Measurements from ENCODE around the gene PDSS1. TPM values are rescaled to one million over a fixed set of nuclear protein-coding genes. Genes with fewer than 3 reads are reported as not detected.
"Not testable (repeated sequence)": the region's sequence is repeated elsewhere in the genome, so short reads cannot be mapped to it uniquely, and the experiment has no call there.

Gene PDSS1
- total RNA-seq, 1 donor from 2014 or later, result 8.8 TPM

DNA sequence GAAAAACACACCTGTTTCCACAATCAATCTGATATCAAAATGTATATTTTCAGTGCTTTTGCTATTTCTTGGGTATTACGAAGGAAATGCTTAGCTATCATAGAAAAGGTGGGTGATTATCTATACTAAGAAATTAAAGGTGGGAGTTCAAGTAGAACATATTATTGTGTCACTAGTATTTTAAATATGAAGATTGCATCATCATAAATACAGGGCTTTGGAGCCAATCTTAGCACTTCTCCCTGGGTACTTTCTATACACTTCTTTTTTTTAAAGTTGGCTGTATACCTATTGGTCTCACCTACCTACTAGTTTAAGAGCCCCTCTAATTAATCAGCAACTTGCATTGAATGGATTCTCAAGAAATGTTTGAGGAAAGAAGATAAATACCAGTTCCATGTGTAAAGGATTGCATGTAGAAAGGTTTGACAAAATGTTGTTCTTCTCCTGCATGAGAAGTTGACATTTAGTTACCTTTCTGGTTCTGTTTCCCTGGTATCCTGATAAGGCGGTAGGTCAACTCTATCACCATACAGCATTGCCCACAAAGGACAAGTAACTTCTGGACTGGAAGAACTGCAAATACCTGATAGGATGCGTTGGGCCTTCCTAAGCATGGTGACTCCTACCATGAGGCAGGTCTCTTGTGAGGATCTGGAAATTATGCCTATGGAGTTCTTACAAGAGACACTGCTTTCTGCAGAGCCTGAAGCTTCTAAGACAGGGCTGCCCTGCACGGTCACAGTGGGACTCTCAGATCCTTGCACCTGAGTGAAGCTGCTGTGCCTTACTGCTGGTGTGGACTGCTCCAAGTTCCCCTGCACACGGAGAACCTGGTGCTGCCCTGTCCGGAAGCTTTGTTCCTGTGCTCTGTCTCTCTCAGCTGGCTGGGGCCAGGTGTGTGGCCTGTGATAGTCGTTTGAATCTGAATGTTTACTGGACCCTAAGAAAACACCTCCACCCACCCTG, 32.1 kb upstream of the PDSS1 start:
- DNase-seq (ENCODE audit: low read depth), result no peak
- TF ChIP-seq, protein P1, sequence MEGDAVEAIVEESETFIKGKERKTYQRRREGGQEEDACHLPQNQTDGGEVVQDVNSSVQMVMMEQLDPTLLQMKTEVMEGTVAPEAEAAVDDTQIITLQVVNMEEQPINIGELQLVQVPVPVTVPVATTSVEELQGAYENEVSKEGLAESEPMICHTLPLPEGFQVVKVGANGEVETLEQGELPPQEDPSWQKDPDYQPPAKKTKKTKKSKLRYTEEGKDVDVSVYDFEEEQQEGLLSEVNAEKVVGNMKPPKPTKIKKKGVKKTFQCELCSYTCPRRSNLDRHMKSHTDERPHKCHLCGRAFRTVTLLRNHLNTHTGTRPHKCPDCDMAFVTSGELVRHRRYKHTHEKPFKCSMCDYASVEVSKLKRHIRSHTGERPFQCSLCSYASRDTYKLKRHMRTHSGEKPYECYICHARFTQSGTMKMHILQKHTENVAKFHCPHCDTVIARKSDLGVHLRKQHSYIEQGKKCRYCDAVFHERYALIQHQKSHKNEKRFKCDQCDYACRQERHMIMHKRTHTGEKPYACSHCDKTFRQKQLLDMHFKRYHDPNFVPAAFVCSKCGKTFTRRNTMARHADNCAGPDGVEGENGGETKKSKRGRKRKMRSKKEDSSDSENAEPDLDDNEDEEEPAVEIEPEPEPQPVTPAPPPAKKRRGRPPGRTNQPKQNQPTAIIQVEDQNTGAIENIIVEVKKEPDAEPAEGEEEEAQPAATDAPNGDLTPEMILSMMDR (conservative IDR thresholded peaks at IDR 0.05; ENCODE audit: low read depth, low read length), result no peak
- H3K4me3 ChIP-seq (ENCODE audit: low read depth, low read length), result no peak overlapping the region

- TF ChIP-seq, protein P1 (conservative IDR thresholded peaks at IDR 0.05; ENCODE audit: low read depth, low read length), result no peak
- DNase-seq (ENCODE audit: low read depth), result no peak
- H3K4me3 ChIP-seq (ENCODE audit: low read depth, low read length), result no peak overlapping the region
These were observed 21.6 kb upstream of the PDSS1 start for GRCh38 chr10:26675873-26676257.

DNA sequence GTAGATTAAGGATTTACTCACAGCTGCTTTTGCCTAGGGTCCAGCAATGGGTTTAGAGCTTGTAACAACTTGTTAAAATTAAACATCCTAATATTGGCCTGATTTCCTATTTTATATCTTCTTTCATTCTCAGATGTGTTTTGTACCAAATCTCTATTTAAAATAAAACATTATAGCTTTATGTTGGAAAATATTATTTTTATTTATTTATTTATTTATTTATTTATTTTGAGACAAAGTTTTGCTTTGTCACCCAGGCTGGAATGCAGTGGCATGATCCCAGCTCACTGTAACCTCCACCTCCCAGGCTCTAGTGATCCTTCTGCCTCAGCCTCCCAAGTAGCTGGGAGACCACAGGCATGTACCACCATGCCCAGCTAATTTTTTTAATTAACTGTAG, 17.9 kb upstream of the PDSS1 start:
- TF ChIP-seq, protein P1 (conservative IDR thresholded peaks at IDR 0.05; ENCODE audit: low read depth, low read length), result no peak
- H3K4me3 ChIP-seq (ENCODE audit: low read depth, low read length), result no peak overlapping the region

DNA sequence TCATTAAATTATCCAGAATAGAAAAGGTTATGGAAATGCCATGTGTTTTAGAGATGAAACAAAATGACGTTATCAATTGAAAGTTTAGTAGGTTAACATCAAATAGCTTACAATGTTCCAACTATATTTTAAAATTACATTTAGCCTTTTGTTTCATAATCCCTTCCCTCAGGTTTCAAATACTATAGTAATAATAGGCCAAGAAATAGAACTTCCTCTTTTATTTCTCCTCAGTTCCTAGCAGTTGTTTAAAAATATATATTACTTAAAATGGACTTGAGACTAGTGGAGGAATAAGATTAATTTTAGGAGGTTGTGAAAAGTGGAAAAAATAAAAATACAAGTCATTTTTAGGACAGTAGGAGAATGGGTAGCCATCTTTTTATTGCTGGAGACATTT, 16.4 kb upstream of the PDSS1 start:
- no peak for DNase-seq (ENCODE audit: low read depth)
- H3K4me3 ChIP-seq (ENCODE audit: low read depth, low read length), result no peak overlapping the region
- TF ChIP-seq, protein P1 (conservative IDR thresholded peaks at IDR 0.05; ENCODE audit: low read depth, low read length), result no peak

More for the DNA sequence above, 17.9 kb upstream of the PDSS1 start:
- no peak for DNase-seq (ENCODE audit: low read depth)

DNA sequence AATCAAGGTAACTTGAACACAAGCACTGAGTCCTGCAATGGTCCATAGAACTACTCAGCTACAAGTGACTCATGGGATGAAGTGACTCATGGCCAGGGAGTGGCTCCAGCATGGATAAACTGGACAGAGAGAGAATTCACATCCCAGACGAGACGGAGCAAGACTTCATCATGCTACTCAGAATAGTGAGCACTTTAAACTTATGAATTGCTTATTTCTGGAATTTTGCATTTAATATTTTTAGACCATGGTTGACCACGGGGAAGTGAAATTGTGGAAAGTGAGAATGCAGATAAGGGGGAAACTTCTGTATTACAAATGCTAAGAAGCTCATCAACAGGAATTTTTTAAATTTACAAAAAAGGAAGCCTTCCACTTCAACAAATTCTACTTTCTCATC, 15.5 kb upstream of the PDSS1 start:
- DNase-seq (ENCODE audit: low read depth); H3K4me3 ChIP-seq (ENCODE audit: low read depth, low read length): not testable (repeated sequence)

DNA sequence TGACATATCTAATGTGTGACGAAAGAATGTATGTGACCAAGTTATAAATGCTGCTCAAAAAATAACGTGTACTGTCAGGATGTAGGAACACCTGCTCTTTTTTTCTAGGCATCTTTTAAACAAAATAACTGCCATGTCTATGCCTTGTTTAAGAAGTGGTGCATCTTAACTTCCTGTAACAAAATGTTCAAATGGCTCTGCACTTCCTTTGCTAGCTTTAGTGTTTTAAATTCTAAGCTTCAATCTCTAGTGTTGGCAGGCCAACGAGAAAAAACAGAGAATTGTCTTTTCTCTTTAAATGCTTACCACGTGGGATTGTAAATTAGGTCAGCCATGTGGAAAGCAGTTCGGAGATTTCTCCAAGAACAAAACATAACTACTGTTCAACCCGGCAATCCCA, 14.6 kb upstream of the PDSS1 start:
- DNase-seq (ENCODE audit: low read depth), result no peak
- no peak overlapping the region for H3K4me3 ChIP-seq (ENCODE audit: low read depth, low read length)
- TF ChIP-seq, protein P1 (conservative IDR thresholded peaks at IDR 0.05; ENCODE audit: low read depth, low read length), result no peak

DNA sequence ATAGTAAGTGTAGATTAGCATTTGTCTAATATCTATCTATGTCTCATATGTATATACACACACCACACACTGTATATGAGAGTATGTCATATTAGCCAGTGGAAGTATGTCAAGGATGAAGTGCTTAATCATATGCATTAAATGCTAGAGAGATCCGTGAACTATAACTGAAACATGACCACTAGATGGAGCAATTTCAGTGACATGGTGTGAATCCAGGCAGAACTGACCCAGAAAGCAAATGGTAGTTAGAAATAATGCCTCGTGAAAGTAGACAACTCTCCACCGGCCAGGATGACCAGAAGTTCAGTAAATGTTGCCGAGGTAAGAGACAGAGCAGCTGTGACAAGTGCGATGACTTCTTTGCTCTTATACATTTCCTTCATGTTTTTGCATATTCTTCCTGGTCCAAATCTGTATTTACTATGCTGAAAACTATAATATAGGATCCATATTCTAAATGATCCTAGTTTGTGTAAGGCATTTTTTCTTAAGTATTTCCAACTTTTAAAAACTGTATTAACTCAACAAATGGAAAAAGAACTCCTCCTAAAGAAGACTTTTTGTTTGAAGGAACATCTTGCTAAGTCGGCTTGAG, 12.7 kb upstream of the PDSS1 start:
- DNase-seq (ENCODE audit: low read depth), result not testable (repeated sequence)

More for the DNA sequence above, 12.7 kb upstream of the PDSS1 start:
- H3K4me3 ChIP-seq (ENCODE audit: low read depth, low read length), result not testable (repeated sequence)
- TF ChIP-seq, protein P1 (conservative IDR thresholded peaks at IDR 0.05; ENCODE audit: low read depth, low read length), result peak; percentile 68
